Endothelial cell of umbilical vein (primary cell): ENCODE measurements around the gene TMEM108. TPM values are rescaled to one million over a fixed set of nuclear protein-coding genes. Genes with fewer than 3 reads are reported as not detected.

Source experiments
- BruUV-seq: library from RNA; stranded (reverse); fragments of 400-500 nt; replicated peaks from 2 replicates; lab custom pipeline; 2021; lab: Mats Ljungman, UMichigan
- CTCF ChIA-PET: fragments of 300-600, 350-600 bp; sonication (Branson Sonifier 250); formaldehyde crosslinking; loops from one replicate; lab custom pipeline; 2021; ENCODE audit warnings: antibody characterized with exemption, inconsistent platforms; lab: Charles Lee
- POLR2A ChIA-PET: fragments of 300-600, 350-600 bp; sonication (Branson Sonifier 250); formaldehyde crosslinking; loops from one replicate; lab custom pipeline; 2021; ENCODE audit warnings: antibody characterized with exemption, inconsistent platforms; lab: Charles Lee
- DNase-seq: peaks from one replicate; pipeline ENCODE4 v3.0.0-alpha.2; 2011; ENCODE audit warnings: low read depth, low spot score
- FAIRE-seq: peaks from 2 replicates; lab custom pipeline; 2011; peaks lifted over from hg19 to GRCh38; lab: Jason Lieb, UNC
- H2AFZ ChIP-seq: 2 replicates; pipeline ENCODE4 v1.6.0; 2012; ENCODE audit warnings: low read depth, low read length, control low read depth, inconsistent platforms
- H3K27ac ChIP-seq: 2 replicates; pipeline ENCODE4 v1.5.1; 2011; ENCODE audit warnings: low read depth, mild to moderate bottlenecking, control low read depth, low read length, moderate library complexity; ENCODE audit not compliant: insufficient read depth
- H3K27me3 ChIP-seq, 2 experiments: 2 replicates each; pipeline versions ENCODE4 v1.6.0 to v1.6.1; 2011; ENCODE audit warnings: low read length in 2 of 2, mixed read lengths in 1 of 2; ENCODE audit not compliant: control insufficient read depth in 2 of 2, insufficient read depth in 2 of 2
- H3K36me3 ChIP-seq, 2 experiments: 2 replicates in 1 of 2; 3 replicates in 1 of 2; pipeline ENCODE4 v1.5.1; 2011; ENCODE audit warnings: low read length in 2 of 2, mild to moderate bottlenecking in 1 of 2, moderate library complexity in 1 of 2; ENCODE audit not compliant: control insufficient read depth in 2 of 2, insufficient read depth in 2 of 2; ENCODE audit errors: extremely low read depth in 1 of 2
- H3K4me1 ChIP-seq: 3 replicates; pipeline ENCODE4 v1.5.1; 2011; ENCODE audit warnings: mild to moderate bottlenecking, low read length; ENCODE audit not compliant: control insufficient read depth, insufficient read depth; ENCODE audit errors: extremely low read depth
- H3K4me2 ChIP-seq: 2 replicates; pipeline ENCODE4 v1.6.1; 2011; ENCODE audit warnings: low read length, control low read depth, mixed read lengths; ENCODE audit not compliant: insufficient read depth
- H3K4me3 ChIP-seq, 3 experiments: fragments of 200-600 bp in 1 of 3; sonication (generic), shearing (Covaris generic) in 1 of 3; replicated peaks in 1 of 3; 2 replicates each; pipeline ENCODE4 v1.5.1; 2011 to 2016; ENCODE audit warnings: control low read depth in 3 of 3, low read length in 3 of 3, mild to moderate bottlenecking in 2 of 3, inconsistent platforms in 1 of 3, low read depth in 1 of 3, moderate library complexity in 1 of 3; ENCODE audit not compliant: insufficient read depth in 1 of 3
- H3K79me2 ChIP-seq: 2 replicates; pipeline ENCODE4 v1.6.0; 2012; ENCODE audit warnings: low read length, inconsistent platforms; ENCODE audit not compliant: control insufficient read depth, insufficient read depth
- H3K9ac ChIP-seq: replicated peaks from 2 replicates; pipeline ENCODE3; 2011; ENCODE audit warnings: low read length, control low read depth; ENCODE audit not compliant: insufficient read depth; ENCODE audit errors: extremely low read depth
- H3K9me1 ChIP-seq: replicated peaks from 3 replicates; pipeline ENCODE4 v1.6.0; 2011; ENCODE audit warnings: mild to moderate bottlenecking, low read length; ENCODE audit not compliant: control insufficient read depth, insufficient read depth; ENCODE audit errors: extremely low read depth
- H3K9me3 ChIP-seq: replicated peaks from 2 replicates; pipeline ENCODE4 v1.5.1; 2012; ENCODE audit warnings: low read length, inconsistent platforms; ENCODE audit not compliant: control insufficient read depth, insufficient read depth
- H4K20me1 ChIP-seq: replicated peaks from 2 replicates; pipeline ENCODE3; 2011; ENCODE audit warnings: mild to moderate bottlenecking, low read length; ENCODE audit not compliant: control insufficient read depth, insufficient read depth; ENCODE audit errors: extremely low read depth
- EZH2 ChIP-seq: IDR thresholded peaks from 2 replicates; pipeline ENCODE4 v1.6.1; 2012; ENCODE audit warnings: borderline replicate concordance, low read depth, mild to moderate bottlenecking, moderate library complexity, low read length, inconsistent platforms; ENCODE audit not compliant: severe bottlenecking
- FOS ChIP-seq: IDR thresholded peaks from 2 replicates; pipeline ENCODE4 v1.6.1; 2011; ENCODE audit warnings: mild to moderate bottlenecking, low read length, moderate library complexity, borderline replicate concordance; ENCODE audit not compliant: insufficient read depth
- GATA2 ChIP-seq: IDR thresholded peaks from 2 replicates; pipeline ENCODE4 v1.7.0; 2011; ENCODE audit warnings: low read depth, mild to moderate bottlenecking, moderate library complexity, mixed read lengths, low read length; ENCODE audit not compliant: insufficient read length, insufficient read depth
- MYC ChIP-seq: IDR thresholded peaks from one replicate; pipeline ENCODE4 v1.6.1; 2011; ENCODE audit warnings: mild to moderate bottlenecking, low read depth, low read length
- POLR2A ChIP-seq: IDR thresholded peaks from 2 replicates; pipeline ENCODE4 v1.6.1; 2012; ENCODE audit warnings: low read depth, mild to moderate bottlenecking, control low read depth, low read length
- POLR2AphosphoS5 ChIP-seq: IDR thresholded peaks from 2 replicates; pipeline ENCODE4 v1.6.1; 2012; ENCODE audit warnings: low read depth, mild to moderate bottlenecking, control low read depth, low read length, moderate library complexity; ENCODE audit not compliant: insufficient read depth
- dilution Hi-C: fragments of 300-500 bp; cut with MboI; formaldehyde crosslinking; loops from one replicate; pipeline ENCODE4 v1.15.0; 2019; ENCODE audit warnings: low sequenced_read_pairs; ENCODE audit not compliant: extremely low pct_ligation_motif_present
- intact Hi-C: fragments of 100-400 bp; cut with micrococcal nuclease; formaldehyde crosslinking; loops from one replicate; pipeline ENCODE4 v1.10.0; 2022
- polyA plus RNA-seq, 4 experiments: library from polyadenylated mRNA; depleted of rRNA in 3 of 4; stranded (reverse) in 3 of 4; unstranded in 1 of 4; fragments of >200 nt; gene quantifications; 2 replicates each; pipeline versions ENCODE4 v1.2.1 to v1.2.3, GENCODE V29; 2011 to 2012; ENCODE audit warnings: missing spikeins in 1 of 4
- total RNA-seq: library from RNA; stranded (reverse); gene quantifications from 2 replicates; pipeline ENCODE4 v1.2.3, GENCODE V29; 2021
- TF ChIP-seq, protein P1 (sequence below): IDR thresholded peaks from 2 replicates; pipeline ENCODE4 v1.6.1; 2011; ENCODE audit not compliant: insufficient read depth, insufficient read length
- TF ChIP-seq, protein P2 (sequence below), 2 donors: IDR thresholded peaks; 1 replicate in 1 of 2; 2 replicates in 1 of 2; pipeline ENCODE4 v1.5.1; 2011; ENCODE audit warnings: low read length in 2 of 2, mild to moderate bottlenecking in 2 of 2, moderate library complexity in 2 of 2, control low read depth in 1 of 2, inconsistent platforms in 1 of 2, low read depth in 1 of 2; ENCODE audit not compliant: insufficient read depth in 1 of 2; ENCODE audit errors: extremely low read depth in 1 of 2

TMEM108 gene
- total and polyA plus RNA-seq, 2 donors (not counting 3 experiments of a cell fraction or from before 2014, with no cell fraction given) = 0.40 to 1.1 TPM

DNA sequence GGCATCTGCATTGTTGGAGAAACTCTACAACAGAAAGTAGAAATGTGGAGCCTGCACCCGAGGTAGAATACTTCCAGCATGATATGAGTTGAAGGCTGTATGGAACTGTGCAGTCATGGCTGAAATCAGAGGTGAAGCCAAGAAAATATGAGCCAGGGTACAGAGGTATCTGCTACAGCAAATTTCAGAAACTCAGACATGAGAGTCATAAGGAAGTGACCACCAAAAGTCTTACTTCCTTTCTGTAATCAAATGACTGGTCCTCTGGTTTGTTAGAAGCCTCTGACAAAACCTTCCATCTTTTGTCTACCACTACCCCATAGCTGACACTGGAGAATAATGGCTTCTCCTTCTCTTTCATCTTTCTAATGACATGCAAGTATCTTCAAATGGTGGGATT lies 159.4 kb downstream of the TMEM108 start:
- no peaks in the 10 kb centered on the region for H3K9me1 ChIP-seq
- TF ChIP-seq MYC (no peak), POLR2AphosphoS5 (no peak), POLR2A (no peak), EZH2 (no peak), GATA2 (no peak), FOS (no peak)
- TF ChIP-seq, protein P1, sequence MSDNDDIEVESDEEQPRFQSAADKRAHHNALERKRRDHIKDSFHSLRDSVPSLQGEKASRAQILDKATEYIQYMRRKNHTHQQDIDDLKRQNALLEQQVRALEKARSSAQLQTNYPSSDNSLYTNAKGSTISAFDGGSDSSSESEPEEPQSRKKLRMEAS = no peak
- TF ChIP-seq, protein P2, sequence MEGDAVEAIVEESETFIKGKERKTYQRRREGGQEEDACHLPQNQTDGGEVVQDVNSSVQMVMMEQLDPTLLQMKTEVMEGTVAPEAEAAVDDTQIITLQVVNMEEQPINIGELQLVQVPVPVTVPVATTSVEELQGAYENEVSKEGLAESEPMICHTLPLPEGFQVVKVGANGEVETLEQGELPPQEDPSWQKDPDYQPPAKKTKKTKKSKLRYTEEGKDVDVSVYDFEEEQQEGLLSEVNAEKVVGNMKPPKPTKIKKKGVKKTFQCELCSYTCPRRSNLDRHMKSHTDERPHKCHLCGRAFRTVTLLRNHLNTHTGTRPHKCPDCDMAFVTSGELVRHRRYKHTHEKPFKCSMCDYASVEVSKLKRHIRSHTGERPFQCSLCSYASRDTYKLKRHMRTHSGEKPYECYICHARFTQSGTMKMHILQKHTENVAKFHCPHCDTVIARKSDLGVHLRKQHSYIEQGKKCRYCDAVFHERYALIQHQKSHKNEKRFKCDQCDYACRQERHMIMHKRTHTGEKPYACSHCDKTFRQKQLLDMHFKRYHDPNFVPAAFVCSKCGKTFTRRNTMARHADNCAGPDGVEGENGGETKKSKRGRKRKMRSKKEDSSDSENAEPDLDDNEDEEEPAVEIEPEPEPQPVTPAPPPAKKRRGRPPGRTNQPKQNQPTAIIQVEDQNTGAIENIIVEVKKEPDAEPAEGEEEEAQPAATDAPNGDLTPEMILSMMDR (IDR thresholded peaks at IDR 0.05; ENCODE audit: extremely low read depth in 1 of 2, insufficient read depth in 1 of 2, low read depth in 1 of 2, low read length in 2 of 2) = no peak
- no TSS peak for BruUV-seq
- POLR2A ChIA-PET = no interaction called here
- no peaks in the 10 kb centered on the region for H3K4me1 ChIP-seq
- dilution Hi-C loops (no loop called here), intact Hi-C loops (no loop called here)
- no peak for FAIRE-seq
- H3K9me3 ChIP-seq = no peaks in the 10 kb centered on the region
- no peak overlapping the region for H3K9ac ChIP-seq
- H3K36me3 ChIP-seq = no peaks in the 10 kb centered on the region
- no peak overlapping the region for H3K4me2 ChIP-seq
- H3K79me2 ChIP-seq = no peaks in the 10 kb centered on the region
- no peak overlapping the region for H2AFZ ChIP-seq
- CTCF ChIA-PET = interaction anchor here (1.4 kb wide), 1 partner anchor 17 kb away, joined by 3 read pairs; no protein-coding TSS in a partner anchor
- H3K4me3 ChIP-seq = no peak overlapping the region
- H3K27ac ChIP-seq = no peak overlapping the region
- no peaks in the 10 kb centered on the region for H3K27me3 ChIP-seq
- no peaks in the 10 kb centered on the region for H4K20me1 ChIP-seq
- no peak for DNase-seq
